ENCODE results near the gene KCNQ5.

DNA sequence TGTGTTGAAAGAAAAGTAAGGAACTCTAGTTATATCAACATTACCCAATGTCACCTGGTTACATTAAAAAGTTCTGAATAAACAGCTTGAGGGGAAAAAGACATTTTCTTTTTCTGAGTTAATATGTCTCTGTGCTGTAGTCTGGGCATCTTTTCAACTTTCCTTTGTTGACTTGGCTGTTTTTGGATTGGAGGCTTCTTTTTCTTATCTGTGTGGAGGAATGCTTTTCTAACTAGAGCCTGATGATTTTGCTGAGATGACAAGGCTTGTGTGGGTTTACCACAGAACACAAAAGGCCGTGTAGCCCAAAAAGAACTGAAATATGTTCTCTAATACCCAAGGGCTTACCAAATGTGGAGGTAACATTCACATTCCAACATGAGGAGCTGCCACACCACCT lies 161.8 kb downstream of the KCNQ5 start:
- no peak for TF ChIP-seq POLR2A (IDR thresholded peaks at IDR 0.05)
- TF ChIP-seq, protein P1, sequence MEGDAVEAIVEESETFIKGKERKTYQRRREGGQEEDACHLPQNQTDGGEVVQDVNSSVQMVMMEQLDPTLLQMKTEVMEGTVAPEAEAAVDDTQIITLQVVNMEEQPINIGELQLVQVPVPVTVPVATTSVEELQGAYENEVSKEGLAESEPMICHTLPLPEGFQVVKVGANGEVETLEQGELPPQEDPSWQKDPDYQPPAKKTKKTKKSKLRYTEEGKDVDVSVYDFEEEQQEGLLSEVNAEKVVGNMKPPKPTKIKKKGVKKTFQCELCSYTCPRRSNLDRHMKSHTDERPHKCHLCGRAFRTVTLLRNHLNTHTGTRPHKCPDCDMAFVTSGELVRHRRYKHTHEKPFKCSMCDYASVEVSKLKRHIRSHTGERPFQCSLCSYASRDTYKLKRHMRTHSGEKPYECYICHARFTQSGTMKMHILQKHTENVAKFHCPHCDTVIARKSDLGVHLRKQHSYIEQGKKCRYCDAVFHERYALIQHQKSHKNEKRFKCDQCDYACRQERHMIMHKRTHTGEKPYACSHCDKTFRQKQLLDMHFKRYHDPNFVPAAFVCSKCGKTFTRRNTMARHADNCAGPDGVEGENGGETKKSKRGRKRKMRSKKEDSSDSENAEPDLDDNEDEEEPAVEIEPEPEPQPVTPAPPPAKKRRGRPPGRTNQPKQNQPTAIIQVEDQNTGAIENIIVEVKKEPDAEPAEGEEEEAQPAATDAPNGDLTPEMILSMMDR (IDR thresholded peaks at IDR 0.05) = no peak

Data from thyroid gland (tissue), 4 donors.